HG02798 (cell line): ENCODE data around the gene NEK11.
"Not testable (repeated sequence)": the region's sequence is repeated elsewhere in the genome, so short reads cannot be mapped to it uniquely, and the experiment has no call there.

Experiments used
- ATAC-seq: cut with Tn5 transposase; IDR thresholded peaks from one replicate; pipeline ENCODE4 v1.9.1; 2021; ENCODE audit warnings: mild to moderate bottlenecking; ENCODE audit not compliant: unreplicated experiment, poor library complexity

The NEK11 gene

DNA sequence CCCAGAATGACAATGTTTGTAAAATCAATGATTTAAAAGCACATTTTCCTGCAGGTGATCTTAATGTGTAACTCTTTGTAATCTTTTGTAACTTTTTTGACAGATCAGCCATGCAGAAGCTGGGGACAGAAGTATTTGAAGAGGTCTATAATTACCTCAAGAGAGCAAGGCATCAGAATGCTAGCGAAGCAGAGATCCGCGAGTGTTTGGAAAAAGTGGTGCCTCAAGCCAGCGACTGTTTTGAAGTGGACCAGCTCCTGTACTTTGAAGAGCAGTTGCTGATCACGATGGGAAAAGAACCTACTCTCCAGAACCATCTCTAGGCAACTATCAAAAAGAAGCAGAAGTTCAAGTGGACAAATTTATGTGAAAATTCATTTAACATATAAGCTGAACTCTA is 322.8 kb downstream of the NEK11 start:
- ATAC-seq: no peak

GRCh38 chr3:131349946-131350347 is 323.3 kb downstream of the NEK11 start:
- ATAC-seq: no peak

GRCh38 chr3:131350506-131350905 is 323.8 kb downstream of the NEK11 start:
- ATAC-seq: no peak

- no peak for ATAC-seq
Observed at GRCh38 chr3:131353016-131353877, 326.6 kb downstream of the NEK11 start.

- ATAC-seq: no peak
Observed at GRCh38 chr3:131353986-131354385, 327.3 kb downstream of the NEK11 start.

DNA sequence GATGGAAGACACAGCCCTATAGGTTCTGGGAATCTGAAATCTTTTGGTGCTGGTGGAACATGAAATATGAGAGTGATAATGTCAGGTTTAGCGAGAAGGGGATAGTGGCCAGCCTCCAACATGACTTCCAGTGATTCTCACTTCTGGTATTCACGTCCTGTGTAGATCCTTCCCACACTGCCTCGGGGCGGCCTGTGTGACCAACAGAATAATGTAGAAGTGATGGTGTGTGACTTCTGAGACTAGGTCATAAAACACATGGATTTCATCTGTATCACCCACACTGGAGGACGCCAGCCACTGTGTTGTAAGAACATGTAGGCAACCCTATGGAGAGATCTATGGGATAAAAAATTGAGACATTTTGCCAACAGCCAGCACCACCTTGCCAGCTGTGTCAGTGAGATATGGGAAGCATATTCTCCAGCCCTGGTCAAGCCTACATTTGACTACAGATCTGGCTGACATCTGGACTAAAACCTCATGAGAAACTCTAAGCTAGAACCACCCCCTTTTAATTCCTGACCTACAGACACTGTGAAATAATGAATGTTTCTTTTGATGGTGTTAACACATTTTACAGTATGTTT is 329.4 kb downstream of the NEK11 start:
- no peak for ATAC-seq

DNA sequence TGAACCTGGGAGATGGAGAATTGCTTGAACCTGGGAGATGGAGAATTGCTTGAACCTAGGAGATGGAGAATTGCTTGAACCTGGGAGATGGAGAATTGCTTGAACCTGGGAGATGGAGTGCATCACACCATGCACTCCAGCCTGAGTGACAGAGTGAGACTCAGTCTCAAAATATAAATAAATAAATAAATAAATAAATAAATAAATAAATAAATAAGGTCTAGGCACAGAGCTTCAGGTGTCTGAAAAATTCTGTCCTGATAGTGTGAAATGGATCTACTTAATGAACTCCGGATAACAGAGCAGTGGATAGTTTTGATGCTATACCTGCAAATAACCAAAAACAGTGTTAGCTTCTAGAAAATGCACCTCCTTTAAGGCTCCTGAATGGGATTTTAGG is 330.6 kb downstream of the NEK11 start:
- ATAC-seq: no peak

DNA sequence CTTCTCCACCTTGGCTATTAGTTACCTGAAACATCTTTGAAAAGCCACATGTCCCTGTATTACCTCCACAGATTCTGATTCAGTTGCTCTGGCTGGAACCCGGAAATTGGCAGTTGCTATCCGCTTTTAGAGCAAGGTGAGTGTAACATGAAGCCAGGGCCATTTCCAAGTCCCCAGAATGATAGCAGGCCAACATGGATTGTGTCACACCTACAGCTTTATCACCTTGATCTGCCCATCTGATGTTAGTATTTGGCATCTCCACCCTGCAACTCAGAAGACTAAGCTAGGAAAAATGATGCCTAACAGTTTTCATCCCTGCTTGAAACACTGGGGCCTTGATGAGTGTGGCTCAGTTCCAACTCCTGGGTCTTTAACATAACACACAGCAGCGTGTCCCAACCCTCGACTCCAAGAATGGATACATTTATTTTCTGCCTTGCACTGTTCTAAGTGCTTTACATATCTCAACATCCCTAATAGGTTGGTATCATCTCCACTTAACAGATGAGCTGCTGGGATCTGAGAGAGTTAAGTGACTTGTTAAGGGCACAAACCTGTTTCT is 333.6 kb downstream of the NEK11 start:
- ATAC-seq: no peak

DNA sequence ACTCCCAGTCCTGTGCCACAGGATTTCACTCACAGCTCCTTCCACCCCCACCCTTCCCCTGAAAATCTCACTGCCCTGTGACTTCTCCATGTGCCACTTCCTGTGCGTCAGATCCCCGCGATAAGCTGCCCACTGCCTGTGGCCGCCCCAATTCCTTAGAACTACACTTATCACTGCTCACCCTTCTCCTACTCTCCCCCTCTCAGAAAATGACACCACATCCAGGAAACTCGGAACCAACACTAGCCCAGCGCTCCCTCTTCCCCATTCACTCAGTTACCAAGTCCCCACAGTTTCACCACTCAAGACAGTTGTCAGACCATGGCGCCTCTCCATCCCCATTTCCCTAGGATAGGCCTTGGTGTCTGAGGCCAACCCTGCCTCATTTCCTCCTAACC is 334.4 kb downstream of the NEK11 start:
- ATAC-seq: not testable (repeated sequence)

DNA sequence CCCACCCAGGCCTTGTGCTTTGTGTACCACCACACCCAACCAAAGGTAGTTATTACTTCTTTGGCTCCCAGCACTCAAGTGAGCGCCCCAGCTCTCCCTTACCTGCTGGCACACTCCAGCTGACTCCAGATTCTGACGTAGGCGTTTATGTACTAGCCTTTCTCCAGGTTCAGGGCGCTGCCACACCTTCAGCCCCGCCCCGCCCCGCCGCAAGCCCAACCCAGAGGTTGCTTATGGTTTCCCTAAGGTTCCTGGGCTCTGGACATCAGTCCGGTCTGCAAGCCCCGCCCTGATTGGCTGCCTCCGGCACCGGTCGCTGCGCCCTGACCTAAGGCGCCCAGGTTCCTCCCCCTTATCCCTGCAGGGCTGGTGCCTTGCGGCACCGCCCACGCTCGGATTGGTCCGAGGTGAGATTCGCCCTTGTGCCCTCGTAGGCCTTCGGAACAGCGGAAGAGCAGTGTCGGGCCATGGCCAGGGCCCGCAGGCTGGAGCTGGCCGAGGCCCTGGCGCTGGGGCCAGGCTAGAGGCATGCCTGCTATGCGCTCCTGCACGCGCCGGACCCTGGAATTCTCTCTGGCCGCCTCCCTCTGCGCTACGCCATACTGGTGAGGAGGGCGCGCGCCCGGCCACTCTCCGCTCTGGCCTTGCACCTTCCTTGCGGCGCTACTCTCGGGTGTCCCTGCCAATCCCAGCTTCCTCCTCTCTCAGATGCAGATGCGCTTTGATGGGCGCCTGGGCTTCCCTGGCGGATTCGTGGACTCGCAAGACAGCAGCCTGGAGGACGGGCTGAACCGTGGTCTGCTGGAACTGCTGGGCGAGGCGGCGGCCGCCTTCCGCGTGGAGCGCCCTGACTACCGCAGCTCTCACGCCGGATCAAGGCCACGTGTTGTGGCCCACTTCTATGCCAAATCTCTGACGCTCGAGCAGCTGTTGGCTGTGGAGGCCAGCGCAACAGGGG is 335.1 kb downstream of the NEK11 start:
- ATAC-seq: peak; percentile 97

DNA sequence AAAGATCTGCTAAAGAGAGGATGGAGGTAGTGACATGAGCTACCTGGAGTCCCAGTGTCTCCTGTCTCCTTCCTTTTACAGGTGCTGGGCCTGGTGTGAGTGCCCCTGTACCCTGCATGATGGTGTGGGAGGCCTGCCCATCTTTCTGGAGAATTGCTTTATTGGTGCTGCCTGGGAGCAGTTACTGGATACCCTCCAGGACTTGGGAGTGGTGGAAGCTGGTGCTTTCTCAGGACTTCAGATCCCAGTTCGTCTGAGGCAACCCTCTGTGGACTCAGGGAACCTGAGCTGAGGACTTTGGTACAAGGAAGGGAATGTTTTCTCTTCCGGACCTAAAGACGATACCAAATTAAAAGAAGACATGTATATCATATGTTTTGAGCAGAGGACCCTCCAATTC is 336.6 kb downstream of the NEK11 start:
- ATAC-seq: no peak

- ATAC-seq: no peak
Observed at GRCh38 chr3:131370935-131371687, 344.4 kb downstream of the NEK11 start.

- no peak for ATAC-seq
Observed at GRCh38 chr3:131371688-131372066, 345.0 kb downstream of the NEK11 start.

- no peak for ATAC-seq
Observed at GRCh38 chr3:131374741-131375140, 348.1 kb downstream of the NEK11 start.

DNA sequence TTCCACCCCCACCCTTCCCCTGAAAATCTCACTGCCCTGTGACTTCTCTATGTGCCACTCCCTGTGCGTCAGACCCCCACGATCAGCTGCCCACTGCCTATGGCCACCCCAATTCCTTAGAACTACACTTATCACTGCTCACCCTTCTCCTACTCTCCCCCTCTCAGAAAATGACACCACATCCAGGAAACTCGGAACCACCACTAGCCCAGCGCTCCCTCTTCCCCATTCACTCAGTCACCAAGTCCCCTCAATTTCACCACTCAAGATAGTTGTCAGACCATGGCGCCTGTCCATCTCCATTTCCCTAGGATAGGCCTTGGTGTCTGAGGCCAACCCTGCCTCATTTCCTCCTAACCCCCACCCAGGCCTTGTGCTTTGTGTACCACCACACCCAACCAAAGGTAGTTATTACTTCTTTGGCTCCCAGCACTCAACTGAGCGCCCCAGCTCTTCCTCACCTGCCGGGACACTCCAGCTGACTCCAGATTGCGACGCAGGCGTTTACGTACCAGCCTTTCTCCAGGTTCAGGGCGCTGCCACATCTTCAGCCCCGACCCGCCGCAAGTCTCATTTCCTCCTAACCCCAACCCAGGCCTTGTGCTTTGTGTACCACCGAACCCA is 354.3 kb downstream of the NEK11 start:
- peak; percentile 0 for ATAC-seq

- peak; percentile 98 for ATAC-seq
Observed at GRCh38 chr3:131381445-131382291, 355.0 kb downstream of the NEK11 start, which contains the start of gene NUDT16. NUDT16 (plus strand) TSS chr3:131381774; CDS start chr3:131381805, 31 bp downstream.

DNA sequence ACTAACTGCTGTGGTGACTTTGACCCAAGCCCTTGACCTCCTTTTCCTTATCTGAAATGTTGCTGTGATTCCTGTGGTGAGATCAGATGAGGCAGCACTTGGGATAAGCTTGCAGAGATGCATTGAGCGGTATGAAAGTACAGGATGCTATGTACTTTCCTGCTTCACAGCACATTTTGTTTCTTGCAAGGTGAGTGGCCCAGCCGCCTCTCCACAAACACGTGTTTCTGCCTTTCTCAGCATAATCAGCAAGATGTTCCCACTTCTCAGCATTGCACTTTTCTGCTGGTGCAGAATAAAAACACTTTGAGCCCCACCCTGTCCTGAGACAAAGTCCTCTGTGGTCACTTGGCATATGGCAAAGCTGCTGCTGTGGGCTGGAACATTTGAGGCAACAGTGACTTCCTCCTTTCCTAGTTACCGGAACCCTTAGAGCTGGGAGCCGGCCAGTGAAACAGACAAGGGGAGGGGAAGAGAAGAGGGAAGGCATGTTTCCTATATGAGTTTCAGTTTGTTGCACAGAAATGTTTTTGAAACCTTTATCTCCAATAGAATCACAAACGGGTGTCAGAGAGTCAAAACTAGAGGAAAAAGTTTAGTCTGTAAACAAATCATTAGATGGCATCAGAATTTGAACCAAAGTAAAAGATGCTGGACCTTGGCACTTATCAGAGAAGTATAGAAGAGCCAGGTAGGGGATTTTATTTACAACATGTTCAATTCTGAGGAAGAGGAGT is 359.9 kb downstream of the NEK11 start:
- no peak for ATAC-seq
